Right lobe of liver (tissue), 4 donors: ENCODE results near the gene ZMYND19.

Experiments used
- CTCF ChIP-seq, 4 donors: fragments of 200-600 bp in 3 of 4; fragments of 450-650 bp in 1 of 4; IDR thresholded peaks; one replicate each; pipeline versions ENCODE4 v1.5.1 to v1.8.0; 2016 to 2022; ENCODE audit warnings: antibody characterized with exemption in 4 of 4, mild to moderate bottlenecking in 2 of 4
- POLR2A ChIP-seq: fragments of 450-650 bp; IDR thresholded peaks from one replicate; pipeline ENCODE4 v1.6.1; 2017; ENCODE audit warnings: antibody characterized with exemption, mild to moderate bottlenecking
- donor health status: DM: no; HTN: no; CAD: no.
- donor health status: DM: no; HTN: no; CAD: no.
- donor health status: DM: no; HTN: yes; CAD: no.

DNA sequence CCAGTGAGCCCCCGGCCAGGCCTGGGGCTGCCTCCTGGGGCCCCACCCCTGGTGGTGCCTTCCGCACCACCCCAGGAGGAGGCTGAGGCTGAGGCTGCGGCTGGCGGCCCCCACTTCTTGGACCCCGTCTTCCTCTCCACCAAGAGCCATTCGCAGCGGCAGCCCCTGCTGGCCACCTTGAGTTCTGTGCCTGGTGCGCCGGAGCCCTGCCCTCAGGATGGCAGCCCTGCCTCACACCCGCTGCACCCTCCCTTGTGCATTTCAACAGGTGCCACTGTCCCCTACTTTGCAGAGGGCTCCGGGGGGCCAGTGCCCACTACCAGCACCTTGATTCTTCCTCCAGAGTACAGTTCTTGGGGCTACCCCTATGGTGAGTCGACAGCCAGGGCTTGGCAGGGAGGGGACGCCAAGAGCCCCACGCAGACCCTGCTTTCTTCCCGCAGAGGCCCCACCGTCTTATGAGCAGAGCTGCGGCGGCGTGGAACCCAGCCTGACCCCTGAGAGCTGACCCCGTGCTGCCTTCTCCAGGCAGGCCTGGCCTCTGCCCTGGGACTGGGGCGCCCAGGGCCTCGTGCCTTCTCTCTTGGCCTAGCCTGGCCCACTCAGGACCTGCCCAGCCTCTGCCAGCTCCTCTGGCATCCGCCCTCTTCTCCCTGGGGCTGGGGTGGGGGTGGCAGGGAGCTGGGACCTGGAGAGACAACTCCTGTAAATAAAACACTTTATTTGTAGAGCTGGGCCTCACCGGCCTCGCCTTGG is 24.5 kb upstream of the ZMYND19 start:
- TF ChIP-seq CTCF (IDR thresholded peaks at IDR 0.05) (no peak), POLR2A (no peak)
